Fibroblast of mammary gland (primary cell): ENCODE measurements around the gene IGSF23.
"Not testable (repeated sequence)": the region's sequence is repeated elsewhere in the genome, so short reads cannot be mapped to it uniquely, and the experiment has no call there.

Source experiments
- DNase-seq: peaks from one replicate; pipeline ENCODE4 v3.0.0-alpha.2; 2010; ENCODE audit warnings: low read depth
- H3K4me3 ChIP-seq: 2 replicates; pipeline ENCODE4 v1.5.1; 2011; ENCODE audit warnings: low read depth, mild to moderate bottlenecking, low read length, moderate library complexity; ENCODE audit not compliant: control insufficient read depth
- TF ChIP-seq, protein P1 (sequence below): conservative IDR thresholded peaks from 2 replicates; pipeline ENCODE4 v1.5.1; 2011; ENCODE audit warnings: low read depth, low read length, inconsistent platforms; ENCODE audit not compliant: control insufficient read depth, insufficient read depth

Gene IGSF23

GRCh38 chr19:44683434-44684210 is 70.3 kb downstream of the IGSF23 start:
- DNase-seq: no peak
- TF ChIP-seq, protein P1, sequence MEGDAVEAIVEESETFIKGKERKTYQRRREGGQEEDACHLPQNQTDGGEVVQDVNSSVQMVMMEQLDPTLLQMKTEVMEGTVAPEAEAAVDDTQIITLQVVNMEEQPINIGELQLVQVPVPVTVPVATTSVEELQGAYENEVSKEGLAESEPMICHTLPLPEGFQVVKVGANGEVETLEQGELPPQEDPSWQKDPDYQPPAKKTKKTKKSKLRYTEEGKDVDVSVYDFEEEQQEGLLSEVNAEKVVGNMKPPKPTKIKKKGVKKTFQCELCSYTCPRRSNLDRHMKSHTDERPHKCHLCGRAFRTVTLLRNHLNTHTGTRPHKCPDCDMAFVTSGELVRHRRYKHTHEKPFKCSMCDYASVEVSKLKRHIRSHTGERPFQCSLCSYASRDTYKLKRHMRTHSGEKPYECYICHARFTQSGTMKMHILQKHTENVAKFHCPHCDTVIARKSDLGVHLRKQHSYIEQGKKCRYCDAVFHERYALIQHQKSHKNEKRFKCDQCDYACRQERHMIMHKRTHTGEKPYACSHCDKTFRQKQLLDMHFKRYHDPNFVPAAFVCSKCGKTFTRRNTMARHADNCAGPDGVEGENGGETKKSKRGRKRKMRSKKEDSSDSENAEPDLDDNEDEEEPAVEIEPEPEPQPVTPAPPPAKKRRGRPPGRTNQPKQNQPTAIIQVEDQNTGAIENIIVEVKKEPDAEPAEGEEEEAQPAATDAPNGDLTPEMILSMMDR: no peak
- H3K4me3 ChIP-seq: no peak overlapping the region

DNA sequence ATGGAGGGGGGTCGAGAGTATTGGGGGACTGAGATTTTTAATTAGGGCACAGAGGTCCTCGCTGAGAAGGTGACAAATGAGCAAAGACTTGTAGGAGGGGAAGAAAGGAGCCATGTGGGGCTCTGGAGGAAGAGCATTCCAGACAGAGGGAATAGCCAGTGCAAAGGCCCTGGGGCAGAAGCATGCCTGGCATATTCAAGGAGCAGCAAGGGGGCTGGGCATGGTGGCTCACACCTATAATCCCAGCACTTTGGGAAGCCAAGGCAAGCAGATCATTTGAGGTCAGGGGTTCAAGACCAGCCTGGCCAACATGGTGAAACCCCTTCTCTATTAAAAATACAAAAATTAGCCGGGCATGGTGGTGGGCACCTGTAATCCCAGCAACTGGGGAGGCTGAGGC is 71.0 kb downstream of the IGSF23 start:
- not testable (repeated sequence) for DNase-seq, H3K4me3 ChIP-seq

GRCh38 chr19:44684892-44685863 is 71.8 kb downstream of the IGSF23 start:
- TF ChIP-seq, protein P1: no peak
- peak; percentile 93 for DNase-seq
- no peak overlapping the region for H3K4me3 ChIP-seq

DNA sequence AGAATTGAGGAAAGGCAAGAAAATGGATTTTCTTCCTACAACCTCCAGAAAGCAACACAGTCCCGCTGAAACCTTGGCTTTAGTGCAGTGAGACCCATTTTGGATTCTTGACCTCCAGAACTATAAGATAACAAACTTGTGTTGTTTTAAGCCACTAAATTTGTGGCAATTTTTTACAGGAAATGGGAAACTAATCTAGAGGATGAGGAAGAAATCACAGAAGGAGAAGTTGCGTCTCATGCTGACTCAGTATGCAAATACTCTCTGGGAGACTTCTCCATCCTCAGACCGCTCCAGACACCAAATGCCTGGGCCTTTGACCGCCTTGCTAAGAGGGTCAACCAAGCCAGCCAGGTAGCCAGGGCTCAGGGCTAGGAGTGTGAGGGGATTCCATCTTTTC is 72.5 kb downstream of the IGSF23 start:
- no peak overlapping the region for H3K4me3 ChIP-seq
- TF ChIP-seq, protein P1: no peak
- peak; percentile 43 for DNase-seq
